DMS79 treated with DMSO at 0.1 percent for 48 hours (cell line): ENCODE results near the gene KCTD20.
"Not testable (repeated sequence)": the region's sequence is repeated elsewhere in the genome, so short reads cannot be mapped to it uniquely, and the experiment has no call there.

Source experiments
- DNase-seq: peaks from one replicate; lab custom pipeline; 2025; lab: John Stamatoyannopoulos, UW

Gene KCTD20

GRCh38 chr6:36444470-36444869, 1.7 kb downstream of the KCTD20 start:
- no peak for DNase-seq

- DNase-seq: peak; percentile 15
Observed at GRCh38 chr6:36445621-36446020, 2.8 kb downstream of the KCTD20 start.

GRCh38 chr6:36449173-36449572, 6.4 kb downstream of the KCTD20 start:
- not testable (repeated sequence) for DNase-seq

GRCh38 chr6:36452897-36453296, 10.1 kb downstream of the KCTD20 start:
- not testable (repeated sequence) for DNase-seq

GRCh38 chr6:36455486-36456027, 12.8 kb downstream of the KCTD20 start:
- DNase-seq: no peak

- DNase-seq: no peak
Observed at GRCh38 chr6:36459501-36459900, 16.7 kb downstream of the KCTD20 start.

- DNase-seq: no peak
Observed at GRCh38 chr6:36460916-36461315, 18.1 kb downstream of the KCTD20 start.

GRCh38 chr6:36461646-36462045, 18.8 kb downstream of the KCTD20 start:
- no peak for DNase-seq

- DNase-seq: no peak
Observed at GRCh38 chr6:36463676-36464075, 20.9 kb downstream of the KCTD20 start.

- no peak for DNase-seq
Observed at GRCh38 chr6:36464233-36464632, 21.4 kb downstream of the KCTD20 start.

GRCh38 chr6:36467625-36468024, 24.8 kb downstream of the KCTD20 start:
- DNase-seq: no peak

GRCh38 chr6:36469148-36469661, 26.4 kb downstream of the KCTD20 start:
- no peak for DNase-seq

GRCh38 chr6:36469946-36470345, 27.1 kb downstream of the KCTD20 start:
- DNase-seq: no peak

- no peak for DNase-seq
Observed at GRCh38 chr6:36478051-36478526, 35.3 kb downstream of the KCTD20 start.

- no peak for DNase-seq
Observed at GRCh38 chr6:36479256-36479655, 36.5 kb downstream of the KCTD20 start.

- DNase-seq: not testable (repeated sequence)
Observed at GRCh38 chr6:36483326-36483725, 40.5 kb downstream of the KCTD20 start.

- DNase-seq: no peak
Observed at GRCh38 chr6:36484736-36485135, 41.9 kb downstream of the KCTD20 start.

GRCh38 chr6:36487698-36488097, 44.9 kb downstream of the KCTD20 start:
- no peak for DNase-seq

GRCh38 chr6:36488221-36488620, 45.4 kb downstream of the KCTD20 start:
- no peak for DNase-seq

- DNase-seq: no peak
Observed at GRCh38 chr6:36489426-36489825, 46.6 kb downstream of the KCTD20 start.

GRCh38 chr6:36491378-36491965, 48.7 kb downstream of the KCTD20 start:
- DNase-seq: no peak

GRCh38 chr6:36492092-36492491, 49.3 kb downstream of the KCTD20 start:
- DNase-seq: no peak

GRCh38 chr6:36492621-36493020, 49.8 kb downstream of the KCTD20 start:
- no peak for DNase-seq

- no peak for DNase-seq
Observed at GRCh38 chr6:36493319-36493718, 50.5 kb downstream of the KCTD20 start.
